PC-3 (cell line): ENCODE measurements around the gene LINGO4. TPM values are rescaled to one million over a fixed set of nuclear protein-coding genes. Genes with fewer than 3 reads are reported as not detected.

Experiments used
- ATAC-seq: fragments of 200-7000 bp; cut with Tn5 transposase; 2 replicates; pipeline ENCODE4 v1.9.1; 2020; ENCODE audit warnings: mild to moderate bottlenecking, moderate library complexity
- BruUV-seq: library from RNA; stranded (reverse); fragments of 400-500 nt; replicated peaks from 2 replicates; lab custom pipeline; 2021; lab: Mats Ljungman, UMichigan
- CTCF ChIA-PET: fragments of 300-600 bp; sonication (Branson Sonifier 250); formaldehyde crosslinking; loops from one replicate; lab custom pipeline; 2022; ENCODE audit warnings: antibody characterized with exemption; lab: Charles Lee
- POLR2A ChIA-PET: fragments of 300-600 bp; sonication (Branson Sonifier 250); formaldehyde crosslinking; loops from one replicate; lab custom pipeline; 2022; ENCODE audit warnings: antibody characterized with exemption; ENCODE audit not compliant: unreplicated experiment; lab: Charles Lee
- DNase-seq: peaks from one replicate; pipeline ENCODE4 v3.0.0-alpha.2; 2015
- H2AFZ ChIP-seq: fragments of 300-600 bp; sonication (generic); 2 replicates; pipeline ENCODE4 v1.6.0; 2016; ENCODE audit warnings: antibody characterized with exemption, low read length
- H3F3A ChIP-seq: fragments of 300-600 bp; sonication (generic); one replicate; pipeline ENCODE4 v1.6.0; 2017; ENCODE audit warnings: antibody characterized with exemption, low read length, control low read depth, mild to moderate bottlenecking; ENCODE audit not compliant: unreplicated experiment
- H3K27ac ChIP-seq: fragments of 300-600 bp; sonication (generic); 2 replicates; pipeline ENCODE4 v1.5.1; 2016; ENCODE audit warnings: mild to moderate bottlenecking, low read length
- H3K27me3 ChIP-seq: fragments of 300-600 bp; sonication (generic); 2 replicates; pipeline ENCODE4 v1.6.1; 2016; ENCODE audit warnings: low read length, mixed read lengths
- H3K36me3 ChIP-seq: fragments of 300-600 bp; sonication (generic); 2 replicates; pipeline ENCODE4 v1.6.1; 2016; ENCODE audit warnings: low read depth, mixed run types, low read length, mixed read lengths
- H3K4me1 ChIP-seq: fragments of 300-600 bp; sonication (generic); 2 replicates; pipeline ENCODE4 v1.5.1; 2016; ENCODE audit warnings: low read length; ENCODE audit not compliant: insufficient read depth
- H3K4me2 ChIP-seq: fragments of 300-600 bp; sonication (generic); 2 replicates; pipeline ENCODE4 v1.6.0; 2016; ENCODE audit warnings: low read length
- H3K4me3 ChIP-seq: fragments of 300-600 bp; sonication (generic); 2 replicates; pipeline ENCODE4 v1.5.1; 2016; ENCODE audit warnings: mild to moderate bottlenecking, low read length, mixed read lengths
- H3K79me2 ChIP-seq: fragments of 300-600 bp; sonication (generic); 2 replicates; pipeline ENCODE4 v1.6.1; 2017; ENCODE audit warnings: low read length, mixed read lengths
- H3K9ac ChIP-seq: fragments of 300-600 bp; sonication (generic); 2 replicates; pipeline ENCODE4 v1.6.0; 2016; ENCODE audit warnings: mild to moderate bottlenecking, low read length
- H3K9me2 ChIP-seq: fragments of 300-600 bp; sonication (generic); replicated peaks from 2 replicates; pipeline ENCODE4 v1.6.1; 2016; ENCODE audit warnings: mixed run types, low read length, mixed read lengths
- H3K9me3 ChIP-seq: fragments of 300-600 bp; sonication (generic); 2 replicates; pipeline ENCODE4 v1.6.1; 2016; ENCODE audit warnings: low read length, mixed read lengths
- H4K20me1 ChIP-seq: fragments of 300-600 bp; sonication (generic); 2 replicates; pipeline ENCODE4 v1.6.1; 2016; ENCODE audit warnings: low read length, mixed read lengths
- EZH2 ChIP-seq: fragments of 300-600 bp; sonication (generic); IDR thresholded peaks from one replicate; pipeline ENCODE4 v1.6.1; 2017; ENCODE audit warnings: antibody characterized with exemption, mild to moderate bottlenecking, low read length; ENCODE audit not compliant: unreplicated experiment
- EZH2phosphoT487 ChIP-seq: fragments of 300-600 bp; sonication (generic); IDR thresholded peaks from 2 replicates; pipeline ENCODE4 v1.6.1; 2018; ENCODE audit warnings: mild to moderate bottlenecking, antibody characterized with exemption, low read length, borderline replicate concordance
- intact Hi-C: fragments of 100-400 bp; cut with micrococcal nuclease; formaldehyde crosslinking; loops from 2 replicates; pipeline ENCODE4 v1.9.0; 2023
- total RNA-seq: library from RNA; depleted of rRNA; stranded (reverse); fragments of >200 nt; gene quantifications from 2 replicates; pipeline ENCODE4 v1.2.3, GENCODE V29; 2014
- TF ChIP-seq, protein P1 (sequence below): fragments of 300-600 bp; sonication (generic); conservative IDR thresholded peaks from 2 replicates; pipeline ENCODE4 v1.5.1; 2017; ENCODE audit warnings: antibody characterized with exemption, low read depth, mild to moderate bottlenecking, low read length

Gene LINGO4
- total RNA-seq, 1 experiment from 2014 or later: not detected

GRCh38 chr1:151814426-151814825, 9.2 kb upstream of the LINGO4 start:
- no peaks in the 10 kb centered on the region for H3K36me3 ChIP-seq
- H3K27me3 ChIP-seq: no peaks in the 10 kb centered on the region
- H4K20me1 ChIP-seq: no peaks in the 10 kb centered on the region
- intact Hi-C loops: no loop called here
- no peak overlapping the region for H3K9ac ChIP-seq
- ChIA-PET CTCF (no interaction called here), POLR2A (no interaction called here)
- ATAC-seq (no peak), DNase-seq (no peak)
- no TSS peak for BruUV-seq
- no peaks in the 10 kb centered on the region for H3K9me2 ChIP-seq
- H3K27ac ChIP-seq: no peak overlapping the region
- H3K9me3 ChIP-seq: no peaks in the 10 kb centered on the region
- no peaks in the 10 kb centered on the region for H3F3A ChIP-seq
- TF ChIP-seq, protein P1, sequence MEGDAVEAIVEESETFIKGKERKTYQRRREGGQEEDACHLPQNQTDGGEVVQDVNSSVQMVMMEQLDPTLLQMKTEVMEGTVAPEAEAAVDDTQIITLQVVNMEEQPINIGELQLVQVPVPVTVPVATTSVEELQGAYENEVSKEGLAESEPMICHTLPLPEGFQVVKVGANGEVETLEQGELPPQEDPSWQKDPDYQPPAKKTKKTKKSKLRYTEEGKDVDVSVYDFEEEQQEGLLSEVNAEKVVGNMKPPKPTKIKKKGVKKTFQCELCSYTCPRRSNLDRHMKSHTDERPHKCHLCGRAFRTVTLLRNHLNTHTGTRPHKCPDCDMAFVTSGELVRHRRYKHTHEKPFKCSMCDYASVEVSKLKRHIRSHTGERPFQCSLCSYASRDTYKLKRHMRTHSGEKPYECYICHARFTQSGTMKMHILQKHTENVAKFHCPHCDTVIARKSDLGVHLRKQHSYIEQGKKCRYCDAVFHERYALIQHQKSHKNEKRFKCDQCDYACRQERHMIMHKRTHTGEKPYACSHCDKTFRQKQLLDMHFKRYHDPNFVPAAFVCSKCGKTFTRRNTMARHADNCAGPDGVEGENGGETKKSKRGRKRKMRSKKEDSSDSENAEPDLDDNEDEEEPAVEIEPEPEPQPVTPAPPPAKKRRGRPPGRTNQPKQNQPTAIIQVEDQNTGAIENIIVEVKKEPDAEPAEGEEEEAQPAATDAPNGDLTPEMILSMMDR: no peak
- TF ChIP-seq EZH2 (no peak), EZH2phosphoT487 (no peak)
- no peak overlapping the region for H2AFZ ChIP-seq
- H3K79me2 ChIP-seq: no peaks in the 10 kb centered on the region
- H3K4me3 ChIP-seq: no peak overlapping the region
- no peaks in the 10 kb centered on the region for H3K4me1 ChIP-seq
- H3K4me2 ChIP-seq: no peak overlapping the region

GRCh38 chr1:151813271-151813977, 8.2 kb upstream of the LINGO4 start:
- no peak for DNase-seq
- no peak overlapping the region for H3K4me2 ChIP-seq
- ChIA-PET CTCF (no interaction called here), POLR2A (no interaction called here)
- no peaks in the 10 kb centered on the region for H3K9me3 ChIP-seq
- no TSS peak for BruUV-seq
- ATAC-seq: no peak
- TF ChIP-seq, protein P1: no peak
- TF ChIP-seq EZH2phosphoT487 (no peak), EZH2 (no peak)
- H3F3A ChIP-seq: no peaks in the 10 kb centered on the region
- no peak overlapping the region for H2AFZ ChIP-seq
- no peaks in the 10 kb centered on the region for H3K9me2 ChIP-seq
- no peak overlapping the region for H3K27ac ChIP-seq
- no peaks in the 10 kb centered on the region for H3K79me2 ChIP-seq
- no peaks in the 10 kb centered on the region for H4K20me1 ChIP-seq
- H3K9ac ChIP-seq: no peak overlapping the region
- intact Hi-C loops: no loop called here
- H3K4me1 ChIP-seq: no peaks in the 10 kb centered on the region
- no peaks in the 10 kb centered on the region for H3K27me3 ChIP-seq
- no peaks in the 10 kb centered on the region for H3K36me3 ChIP-seq
- no peak overlapping the region for H3K4me3 ChIP-seq

- no peak for ATAC-seq
- Histone ChIP-seq H3K4me1 (no peaks in the 10 kb centered on the region), H3K36me3 (no peaks in the 10 kb centered on the region), H3K9me2 (no peaks in the 10 kb centered on the region), H3K79me2 (no peaks in the 10 kb centered on the region), H3K4me2 (no peak overlapping the region), H2AFZ (no peak overlapping the region), H3K9me3 (no peaks in the 10 kb centered on the region), H4K20me1 (no peaks in the 10 kb centered on the region), H3K27ac (no peak overlapping the region), H3K9ac (no peak overlapping the region), H3K27me3 (0 out of 2 replicates have a peak, but pooled peaks cover under 1% of the 10 kb centered on the region), H3F3A (no peaks in the 10 kb centered on the region), H3K4me3 (no peak overlapping the region)
- no peak for DNase-seq
- ChIA-PET CTCF (interaction anchor here (0.5 kb wide), 1 partner anchor 53 kb away, joined by 8 read pairs; no protein-coding TSS in a partner anchor), POLR2A (no interaction called here)
- intact Hi-C loops: no loop called here
- TF ChIP-seq EZH2phosphoT487: no peak
- TF ChIP-seq, protein P1: no peak
- TF ChIP-seq EZH2: no peak
- BruUV-seq: no TSS peak
These were observed 6.0 kb upstream of the LINGO4 start for GRCh38 chr1:151811181-151811580.
